NCI-H345 treated with DMSO at 0.1 percent for 48 hours (cell line): ENCODE measurements around the gene TICAM2.
"Not testable (repeated sequence)": the region's sequence is repeated elsewhere in the genome, so short reads cannot be mapped to it uniquely, and the experiment has no call there.

Experiments
- DNase-seq: peaks from one replicate; lab custom pipeline; 2025; ENCODE audit not compliant: unreplicated experiment; lab: John Stamatoyannopoulos, UW

Gene TICAM2, protein sequence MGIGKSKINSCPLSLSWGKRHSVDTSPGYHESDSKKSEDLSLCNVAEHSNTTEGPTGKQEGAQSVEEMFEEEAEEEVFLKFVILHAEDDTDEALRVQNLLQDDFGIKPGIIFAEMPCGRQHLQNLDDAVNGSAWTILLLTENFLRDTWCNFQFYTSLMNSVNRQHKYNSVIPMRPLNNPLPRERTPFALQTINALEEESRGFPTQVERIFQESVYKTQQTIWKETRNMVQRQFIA

DNA sequence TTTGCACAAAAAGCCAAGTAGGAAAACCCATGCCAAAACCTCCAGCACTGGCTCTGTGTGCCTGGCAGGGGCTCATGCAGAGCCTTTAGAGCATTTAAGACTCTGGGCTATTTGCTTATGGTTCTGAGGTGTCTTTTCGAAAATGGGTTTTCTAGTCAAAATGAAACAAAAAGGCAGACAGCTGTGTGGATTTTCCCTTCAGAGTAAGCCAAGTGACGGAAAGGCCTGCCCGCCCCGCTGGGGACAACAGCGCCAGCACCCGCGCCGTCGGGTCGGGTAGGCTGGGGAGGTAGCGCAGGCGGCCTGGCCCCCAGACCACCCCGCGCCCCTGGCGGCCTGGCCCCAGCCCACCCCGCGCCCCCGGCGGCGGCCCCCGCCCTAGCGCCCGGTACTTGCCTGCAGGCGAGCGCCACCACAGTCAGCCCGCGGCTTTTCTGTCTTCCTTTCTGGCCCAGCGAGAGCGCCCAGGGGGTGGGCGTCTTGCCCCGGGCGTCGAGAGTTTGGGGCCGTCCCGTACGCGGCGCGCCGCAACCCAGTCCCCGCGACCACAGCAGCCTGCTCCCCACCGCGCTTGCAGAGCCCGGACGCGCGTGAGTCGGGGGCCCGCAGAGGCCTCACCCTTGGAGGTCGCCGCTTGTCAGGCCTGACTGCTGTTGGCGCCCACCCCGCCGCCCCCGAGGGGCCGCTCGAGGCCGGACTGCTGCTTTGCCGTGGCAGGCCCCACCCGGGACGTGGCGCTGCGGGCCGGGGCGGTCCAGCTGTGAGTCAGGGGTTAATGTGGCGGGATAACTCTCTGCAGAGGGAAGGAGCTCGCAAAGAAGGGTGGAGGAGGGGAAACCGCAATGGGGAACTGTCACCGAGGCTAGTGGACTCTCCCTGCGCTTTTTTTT is at the start of gene TICAM2:
TICAM2 (minus strand) TSS at position 779 of the 890 bp plus-strand sequence. CDS start 21,223 bp downstream, outside the sequence.
- DNase-seq = peak; percentile 13

- DNase-seq = no peak
These were observed 47.3 kb upstream of the TICAM2 start for GRCh38 chr5:115649541-115649940.

DNA sequence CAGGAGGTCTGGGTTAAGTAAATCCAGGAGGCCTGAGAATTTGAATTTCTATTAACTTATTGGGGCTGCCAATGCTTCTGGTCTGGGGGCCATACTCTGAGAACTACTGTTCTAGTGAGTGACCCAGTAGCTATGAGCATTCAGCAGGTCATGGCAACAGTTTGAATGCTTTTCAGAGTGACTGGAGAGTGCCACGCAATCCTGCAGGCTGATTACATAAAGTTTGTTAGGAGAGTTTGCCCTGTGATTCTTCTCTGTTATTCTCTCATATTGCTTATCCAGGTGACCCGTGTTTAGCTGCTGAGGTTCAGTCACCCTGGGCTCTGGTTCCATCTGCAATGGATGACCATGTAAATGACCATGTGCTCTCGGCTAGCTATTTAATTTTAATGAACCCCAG is 45.8 kb upstream of the TICAM2 start:
- DNase-seq = no peak

DNA sequence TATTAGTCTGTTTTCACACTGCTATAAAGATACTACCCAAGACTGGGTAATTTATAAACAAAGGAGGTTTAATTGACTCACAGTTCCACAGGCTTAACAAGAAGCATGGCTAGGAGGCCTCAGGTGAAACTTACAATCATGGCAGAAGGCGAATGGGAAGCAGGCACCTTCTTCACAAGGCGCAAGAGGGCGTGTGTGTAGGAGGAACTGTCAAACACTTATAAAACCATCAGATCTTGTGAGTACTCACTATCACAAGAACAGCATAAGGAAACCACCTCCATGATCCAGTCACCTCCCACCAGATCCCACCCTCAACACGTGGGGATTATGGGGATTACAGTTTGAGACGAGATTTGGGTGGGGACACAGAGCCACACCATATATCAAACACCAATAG is 43.1 kb upstream of the TICAM2 start:
- DNase-seq = not testable (repeated sequence)

GRCh38 chr5:115644046-115644445 is 41.8 kb upstream of the TICAM2 start:
- DNase-seq = no peak

DNA sequence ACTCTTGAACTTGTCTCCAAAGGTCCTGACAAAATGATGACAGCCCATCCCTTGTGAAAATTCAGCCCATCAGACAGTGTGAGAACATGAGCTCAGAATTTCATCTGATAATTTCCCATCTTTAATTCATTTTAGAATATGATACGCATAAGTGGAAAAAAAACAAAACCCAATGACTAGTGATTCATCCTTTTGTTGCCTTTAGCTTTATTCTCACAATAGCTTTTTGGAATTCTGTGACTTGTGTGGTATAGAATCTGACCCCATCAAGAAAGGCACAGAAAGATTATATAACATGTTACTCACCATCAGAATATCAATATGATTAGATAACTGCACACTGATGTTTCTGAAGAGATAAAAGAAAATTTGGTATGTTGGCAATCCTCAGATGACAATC is 39.7 kb upstream of the TICAM2 start:
- DNase-seq = no peak

DNA sequence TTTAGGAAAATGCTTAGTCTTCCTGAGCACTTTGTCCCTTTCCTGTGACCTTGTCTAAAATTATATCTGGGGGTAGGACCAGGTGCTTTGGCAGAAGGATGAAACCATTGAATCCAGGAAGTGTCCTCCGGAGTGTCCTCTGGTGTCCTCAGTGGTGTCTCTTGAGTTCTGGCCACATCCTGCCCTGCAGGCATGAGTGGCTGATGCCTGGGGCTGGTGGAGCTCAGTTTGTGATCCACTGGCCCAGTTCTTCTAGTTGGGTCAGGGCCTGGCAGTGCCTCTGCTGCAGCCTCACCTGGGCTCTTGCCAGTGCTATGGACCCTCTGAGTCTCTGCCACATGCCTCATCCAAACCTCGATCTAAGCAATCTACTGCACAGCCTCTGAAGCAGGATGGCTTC is 38.0 kb upstream of the TICAM2 start:
- DNase-seq = no peak

DNA sequence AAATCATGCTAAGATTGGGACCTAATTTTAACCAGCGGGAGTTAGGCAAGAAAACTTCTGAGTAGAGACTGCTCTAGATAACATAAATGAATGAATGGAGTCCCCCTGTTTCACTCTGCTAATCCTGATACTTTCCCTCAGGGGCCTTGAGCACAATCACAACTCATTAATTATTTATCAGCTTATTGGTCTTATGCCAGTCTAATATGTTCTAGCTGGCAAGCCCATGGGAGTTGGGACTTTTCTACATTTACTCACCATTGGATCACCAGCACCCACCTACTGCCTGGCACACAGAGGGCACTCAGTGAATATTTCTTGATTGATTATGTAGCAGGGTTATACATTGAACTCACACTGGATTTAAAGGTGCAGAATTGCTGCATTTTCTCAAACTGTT is 37.1 kb upstream of the TICAM2 start:
- no peak for DNase-seq

DNA sequence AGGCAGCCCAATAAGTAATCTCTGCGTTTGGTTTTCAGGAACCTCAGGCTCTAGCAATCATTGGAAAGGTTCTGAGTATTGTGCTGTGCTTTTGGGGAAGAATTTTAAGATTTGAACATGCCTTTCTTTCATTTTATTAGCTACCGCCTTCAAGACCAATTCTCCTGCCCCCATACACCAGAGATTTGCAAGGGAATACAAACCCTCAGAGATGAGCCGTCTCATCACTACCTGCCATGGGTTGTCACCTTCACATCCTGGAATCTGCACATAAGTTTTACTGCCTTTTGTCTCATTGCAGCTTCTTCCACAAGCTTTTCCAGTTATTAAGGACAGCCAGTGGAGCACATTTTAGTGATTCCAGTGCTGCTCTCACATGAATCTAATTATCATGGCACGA is 35.2 kb upstream of the TICAM2 start:
- DNase-seq = no peak

DNA sequence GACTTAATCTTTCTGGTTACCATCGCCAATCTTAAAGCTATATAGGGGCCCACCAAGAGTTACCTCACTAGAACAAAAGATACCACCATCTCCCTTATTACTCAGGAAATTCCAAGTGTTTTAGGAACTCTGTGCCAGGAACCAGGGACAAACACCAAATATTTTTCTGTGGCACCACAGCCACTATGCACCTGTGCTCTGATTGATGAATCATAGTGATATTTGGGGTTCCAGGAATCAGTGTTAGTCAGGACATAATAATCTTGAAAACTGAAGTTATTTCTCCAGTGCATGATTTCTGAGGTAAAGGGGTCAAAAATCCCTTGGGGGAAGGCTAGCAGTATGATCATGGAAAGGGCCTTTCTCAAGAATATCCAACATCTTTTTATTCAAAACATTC is 33.7 kb upstream of the TICAM2 start:
- DNase-seq = no peak

- DNase-seq = peak; percentile 61
These were observed 32.3 kb upstream of the TICAM2 start for GRCh38 chr5:115634343-115635132.

- DNase-seq = no peak
These were observed 27.6 kb upstream of the TICAM2 start for GRCh38 chr5:115629903-115630302.

GRCh38 chr5:115627295-115627865 is 25.1 kb upstream of the TICAM2 start:
- DNase-seq = no peak

DNA sequence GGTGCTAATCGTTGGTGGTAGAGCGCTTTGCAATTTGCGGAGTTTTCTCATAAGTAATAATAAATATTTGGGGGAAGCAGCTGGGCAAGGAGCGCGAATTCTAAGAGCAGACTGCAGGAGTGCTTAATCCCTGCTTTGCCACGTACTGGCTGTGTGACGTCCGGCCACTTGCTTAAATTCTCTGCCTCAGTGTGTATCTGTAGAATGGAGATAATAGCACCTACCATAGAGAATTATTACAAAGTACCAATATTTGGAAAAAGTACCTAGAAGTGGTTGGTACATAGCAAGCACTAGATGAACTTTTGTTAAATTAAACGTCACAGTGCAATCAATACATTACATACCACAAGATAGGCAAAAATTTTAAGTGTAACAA is 24.2 kb upstream of the TICAM2 start:
- DNase-seq = no peak

GRCh38 chr5:115625579-115626444 is 23.5 kb upstream of the TICAM2 start, which contains the start of gene TMED7:
Gene TMED7, minus strand, starts transcription at chr5:115626036. Its CDS starts 244 bp downstream, at chr5:115625792.
- peak; percentile 80 for DNase-seq

- DNase-seq = no peak
These were observed 22.7 kb upstream of the TICAM2 start for GRCh38 chr5:115624994-115625393.

GRCh38 chr5:115623658-115624057 is 21.4 kb upstream of the TICAM2 start:
- no peak for DNase-seq

DNA sequence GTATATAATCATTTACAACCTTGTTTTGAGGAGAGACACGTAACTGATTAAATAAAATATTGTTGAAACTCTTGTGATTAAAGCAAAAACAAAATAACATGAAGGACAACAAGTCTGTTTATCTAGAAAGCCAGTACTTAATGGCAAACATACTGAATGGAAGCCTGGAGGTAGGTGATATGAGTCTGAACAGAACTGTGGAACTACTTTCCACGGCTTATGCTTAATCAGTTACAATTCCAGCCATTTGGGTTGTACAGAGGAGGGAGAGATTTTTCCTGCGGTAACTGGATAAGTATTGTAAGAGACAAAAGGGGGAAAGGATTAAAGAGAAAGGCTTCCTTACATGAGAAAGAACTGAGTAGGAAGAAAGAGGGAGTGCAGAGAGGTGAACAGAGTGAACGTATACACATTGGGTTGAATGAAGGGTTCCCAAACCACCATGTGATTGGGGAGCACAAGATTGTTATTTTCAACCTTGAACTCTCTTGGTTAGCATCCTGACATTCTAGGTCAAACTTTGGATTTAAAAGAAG is 19.2 kb upstream of the TICAM2 start:
- no peak for DNase-seq

- no peak for DNase-seq
These were observed 14.6 kb upstream of the TICAM2 start for GRCh38 chr5:115616892-115617291.

DNA sequence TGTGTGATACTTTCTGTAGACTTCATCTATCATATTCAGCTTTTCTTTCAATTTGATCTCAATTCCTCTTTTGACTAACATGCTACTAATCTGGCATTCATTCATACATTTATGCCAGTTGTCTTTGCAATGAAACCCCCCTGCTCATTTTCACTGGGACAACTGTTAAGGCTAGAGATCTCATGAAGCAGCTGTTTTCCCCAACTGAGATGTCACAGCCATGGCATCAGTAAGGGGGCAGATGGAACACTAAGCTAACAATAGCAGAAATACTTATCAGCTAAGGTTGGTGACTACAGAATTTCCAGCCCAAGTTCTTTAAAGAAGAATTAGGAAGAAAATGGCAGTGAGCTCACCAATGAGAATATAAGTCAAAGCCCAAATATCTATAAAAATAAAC is 14.2 kb upstream of the TICAM2 start:
- DNase-seq = no peak
